ENCODE results near the gene BTD.

- TF ChIP-seq EZH2 (IDR thresholded peaks at IDR 0.05; ENCODE audit: borderline replicate concordance, low read length) (no peak), CTCF (IDR thresholded peaks at IDR 0.05; ENCODE audit: low read length) (no peak)
Measured at GRCh38 chr3:15649858-15650257, 48.3 kb downstream of the BTD start.

Measured in OCI-LY1 (cell line).